Measurements from ENCODE around the gene LNPK.

The LNPK gene

DNA sequence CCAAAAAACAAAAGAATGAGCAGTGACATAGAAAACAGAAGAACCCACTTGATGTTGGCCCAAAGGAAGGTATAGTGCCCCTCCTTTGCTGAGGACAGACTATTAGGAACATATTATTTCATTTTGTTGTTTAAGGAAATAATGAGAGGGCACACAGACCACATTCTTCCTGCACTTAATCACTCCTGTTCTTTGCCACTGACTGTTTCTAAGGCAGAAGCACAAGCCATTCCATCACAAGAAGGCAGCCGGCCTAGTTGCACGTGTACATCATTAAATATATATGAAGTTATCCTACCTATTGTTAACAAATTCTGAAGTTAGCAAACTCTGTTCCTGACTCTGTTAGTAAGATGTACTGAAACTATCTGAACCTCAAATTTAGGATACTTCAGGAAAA is 110.0 kb downstream of the LNPK start:
- DNase-seq = no peak

DNA sequence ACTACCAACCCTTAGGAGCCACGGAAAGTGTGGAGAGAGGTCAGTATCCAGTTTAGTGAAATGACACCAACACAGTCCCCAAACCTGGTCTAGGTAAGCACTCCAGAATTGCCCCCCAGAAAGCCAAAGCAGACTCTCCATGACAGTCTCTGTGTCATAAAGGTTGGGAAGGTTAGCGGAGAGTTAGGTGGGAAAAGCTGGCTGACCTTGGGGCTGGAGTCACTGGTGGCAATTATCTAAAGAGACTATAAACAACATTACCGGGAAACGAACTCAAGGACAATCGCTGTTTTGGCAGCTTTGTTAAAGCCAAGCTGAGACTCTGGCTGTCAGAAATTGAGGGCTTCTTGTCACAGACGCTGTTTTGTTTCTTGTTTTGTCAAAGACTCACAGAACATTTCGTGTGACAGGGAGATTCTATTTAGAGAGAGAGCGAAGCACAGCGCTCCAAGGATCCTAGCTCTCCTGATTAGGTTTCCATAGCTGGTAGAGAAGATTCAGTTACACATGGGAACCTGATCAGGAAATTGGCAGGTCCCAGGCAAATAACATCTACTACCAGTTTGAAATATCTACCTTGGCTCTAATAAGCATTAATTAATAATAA is 111.3 kb downstream of the LNPK start:
- no peak for DNase-seq

DNA sequence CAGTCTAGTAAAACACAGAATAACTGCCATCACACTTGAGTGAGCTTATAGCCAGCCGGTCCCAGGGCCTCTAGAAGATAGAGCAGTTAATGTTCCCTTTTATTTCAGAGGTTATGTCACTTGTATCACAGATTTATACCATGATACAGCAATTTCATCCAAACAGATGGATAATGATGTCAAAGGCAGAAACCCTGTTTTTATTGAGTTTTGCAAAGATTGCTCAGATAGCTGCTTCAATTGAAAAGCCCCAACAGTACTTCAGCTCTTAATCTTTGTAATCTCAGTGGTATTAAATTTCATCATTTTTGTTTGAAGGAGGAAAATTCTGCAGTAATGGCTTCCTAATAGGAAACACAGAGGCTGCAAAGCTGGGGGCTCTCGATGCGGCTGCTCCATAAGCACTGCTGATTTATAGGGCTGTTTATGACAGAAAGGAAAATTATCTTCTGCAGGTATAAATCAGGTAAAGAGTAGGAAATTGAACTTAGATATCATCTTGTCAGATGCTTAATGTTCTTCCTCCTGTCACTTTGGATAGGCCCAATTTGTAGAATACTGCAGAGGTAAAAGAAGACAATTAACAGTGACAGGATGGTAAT is 112.3 kb downstream of the LNPK start:
- DNase-seq = no peak

DNA sequence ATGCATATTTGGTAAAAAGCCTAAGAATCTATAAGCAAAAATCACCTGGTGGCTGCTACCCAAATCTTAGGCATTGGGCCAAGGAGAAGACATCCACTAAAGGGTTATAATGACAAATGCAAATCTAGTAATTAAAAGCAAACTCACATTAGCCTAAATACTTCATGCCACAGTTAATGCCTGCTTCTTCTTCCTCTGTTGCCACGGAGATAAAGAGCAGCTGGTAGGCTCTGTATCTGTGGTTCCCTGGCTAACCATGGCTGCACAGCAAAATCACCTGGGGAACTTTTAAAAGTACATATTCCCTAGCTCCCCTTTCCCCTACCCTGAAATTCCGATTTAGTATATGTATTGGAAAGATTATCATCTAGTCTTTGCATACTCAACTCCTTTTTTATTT is 114.3 kb downstream of the LNPK start:
- no peak for DNase-seq

DNA sequence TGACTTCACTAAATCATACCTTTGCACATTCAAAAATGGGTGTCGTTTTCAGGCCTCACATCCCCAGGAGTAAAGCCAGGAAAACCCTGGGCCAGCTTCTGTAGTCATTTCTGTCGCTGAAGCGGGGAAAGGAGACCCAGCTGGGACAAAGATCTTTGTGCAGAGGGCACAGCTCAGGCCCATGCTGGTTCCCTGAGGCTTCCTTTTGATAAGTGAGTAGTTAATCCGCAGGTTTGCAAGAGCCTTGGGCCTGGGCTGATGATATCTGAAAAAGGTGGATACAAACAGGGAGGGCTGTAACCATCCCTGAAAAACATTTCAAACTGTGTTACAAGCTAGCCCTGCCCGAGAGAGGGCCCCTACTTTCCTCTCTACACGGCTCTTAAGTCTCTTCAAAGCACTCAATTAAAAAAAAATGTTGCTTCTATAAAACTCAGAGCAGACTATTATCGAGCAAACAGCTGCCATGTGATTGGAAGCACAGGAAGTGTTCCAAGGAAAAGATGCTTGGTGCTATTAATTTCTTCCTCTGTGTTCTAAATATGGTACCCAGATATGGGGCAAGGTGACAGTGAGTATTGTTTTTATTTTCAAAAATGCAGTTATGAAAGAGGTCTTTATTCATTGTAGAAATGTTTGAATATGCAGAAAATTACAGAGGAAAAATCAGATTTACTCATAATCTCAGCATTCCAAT is 117.2 kb downstream of the LNPK start:
- DNase-seq = no peak

DNA sequence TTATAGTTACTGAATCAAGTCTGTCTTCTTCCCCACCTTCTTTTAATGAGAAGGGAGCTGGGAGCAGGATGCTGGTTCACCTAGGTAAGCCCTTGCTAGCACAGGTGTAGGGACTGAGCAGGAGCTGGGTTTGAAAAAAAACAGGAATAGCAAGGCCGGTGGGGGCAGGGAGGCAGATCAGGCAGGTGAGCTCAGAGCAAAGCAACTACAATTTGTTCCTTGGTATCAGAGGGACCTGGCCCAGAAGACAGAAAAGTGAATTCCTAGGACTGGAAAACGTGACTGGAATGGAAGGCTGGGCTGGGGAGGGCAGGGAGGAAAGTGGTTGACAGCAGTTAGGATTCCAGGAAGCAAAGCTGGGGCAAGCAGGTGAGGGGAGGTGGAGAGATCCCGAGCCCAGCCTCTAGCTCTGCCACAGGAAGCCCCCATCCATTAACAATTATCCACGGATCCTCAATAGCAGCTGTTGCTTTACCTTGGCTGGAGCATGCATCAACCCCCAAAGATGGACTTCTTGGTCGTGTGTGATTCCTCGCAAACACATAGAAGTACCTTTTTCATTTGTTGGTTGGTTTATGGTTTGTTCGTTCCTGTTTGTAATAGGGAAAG is 118.4 kb downstream of the LNPK start:
- no peak for DNase-seq

DNA sequence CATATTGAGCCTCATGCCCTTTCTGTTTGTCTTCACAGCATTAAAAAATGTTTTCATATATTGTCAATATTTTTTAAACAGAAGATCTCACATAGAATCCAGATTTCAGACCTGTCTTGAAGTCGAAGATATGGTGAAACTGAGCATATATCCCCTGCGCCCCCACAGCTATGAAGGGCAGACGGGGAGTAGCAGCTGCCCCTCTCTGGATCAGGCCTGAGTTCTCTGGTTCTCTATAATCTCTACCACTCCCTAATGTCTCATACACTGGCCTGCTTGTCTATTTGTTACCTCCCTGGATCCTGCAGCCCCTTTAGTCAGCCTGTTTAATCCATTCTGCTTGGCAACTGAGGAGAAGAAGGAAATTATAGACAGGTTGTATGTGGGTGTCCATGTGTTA is 122.4 kb downstream of the LNPK start:
- no peak for DNase-seq

DNA sequence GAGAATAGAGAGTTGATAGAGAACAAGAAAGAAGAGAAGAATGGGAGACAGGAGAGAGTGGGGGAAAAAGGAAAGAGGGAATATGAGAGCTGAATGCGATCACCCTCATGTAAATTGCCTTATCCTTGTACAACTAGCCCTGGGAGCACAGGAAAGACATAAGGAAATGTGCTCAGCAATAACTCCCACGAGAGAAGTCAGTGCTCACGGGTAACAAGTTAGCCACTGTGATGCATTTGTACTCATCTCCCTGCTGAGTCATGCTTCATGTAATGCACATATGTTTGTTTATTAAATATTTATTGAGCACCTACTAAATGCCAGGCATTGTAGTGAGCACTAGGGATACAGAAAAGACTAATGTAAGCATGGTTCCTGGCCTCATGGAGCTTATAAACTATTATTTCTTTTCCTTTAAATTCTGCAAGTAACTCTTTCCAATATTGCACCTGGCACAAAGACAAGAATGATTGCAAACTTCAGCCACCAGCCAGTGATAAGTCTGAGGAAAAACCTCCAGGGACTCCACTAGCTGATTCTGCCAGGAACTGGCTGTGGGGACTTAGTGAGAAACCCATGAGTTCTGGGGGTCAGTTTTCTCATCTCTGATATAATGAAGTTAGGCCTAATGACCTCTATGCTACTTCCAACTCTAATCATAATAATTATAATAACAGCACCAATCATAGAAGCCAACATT is 124.1 kb downstream of the LNPK start:
- no peak for DNase-seq

DNA sequence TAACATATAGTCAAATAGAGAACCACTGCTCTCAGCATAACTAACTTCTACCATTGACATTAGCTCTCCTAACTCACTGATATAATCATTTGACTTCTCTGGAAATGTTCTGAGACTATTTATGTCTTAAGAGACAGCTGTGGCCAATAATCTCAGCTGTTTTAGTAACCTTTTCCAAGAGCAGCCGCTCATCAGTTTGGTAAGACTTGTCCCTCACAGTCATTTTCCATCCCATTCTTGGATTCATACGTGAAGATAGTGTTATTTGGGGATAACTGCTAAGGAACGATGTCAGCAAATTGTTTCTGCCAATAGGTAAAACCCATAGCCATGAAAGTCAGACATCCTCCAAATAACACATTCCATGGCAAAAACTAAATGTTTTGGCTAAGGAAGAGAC is 127.8 kb downstream of the LNPK start:
- no peak for DNase-seq
